ENCODE data around the gene CTNNA3.

Gene CTNNA3

DNA sequence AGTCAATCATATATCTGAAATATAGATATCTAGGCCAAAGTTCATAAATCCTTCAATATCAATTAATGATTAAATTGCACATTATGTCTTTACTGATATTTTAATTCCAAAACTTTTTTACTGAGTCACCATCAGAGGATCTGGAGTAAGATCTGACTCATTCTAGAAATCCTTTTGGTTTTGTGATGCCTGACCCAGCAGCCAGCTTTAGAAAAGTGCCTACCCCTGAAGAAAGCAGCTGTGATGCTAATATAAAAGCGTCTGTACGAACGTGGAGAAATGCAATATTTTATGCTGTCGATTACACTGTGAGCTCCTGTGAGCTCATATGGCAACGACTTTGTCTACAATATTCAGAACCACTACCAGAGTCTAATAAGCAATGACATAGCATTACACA lies 912.7 kb downstream of the CTNNA3 start:
- TF ChIP-seq, protein P1, sequence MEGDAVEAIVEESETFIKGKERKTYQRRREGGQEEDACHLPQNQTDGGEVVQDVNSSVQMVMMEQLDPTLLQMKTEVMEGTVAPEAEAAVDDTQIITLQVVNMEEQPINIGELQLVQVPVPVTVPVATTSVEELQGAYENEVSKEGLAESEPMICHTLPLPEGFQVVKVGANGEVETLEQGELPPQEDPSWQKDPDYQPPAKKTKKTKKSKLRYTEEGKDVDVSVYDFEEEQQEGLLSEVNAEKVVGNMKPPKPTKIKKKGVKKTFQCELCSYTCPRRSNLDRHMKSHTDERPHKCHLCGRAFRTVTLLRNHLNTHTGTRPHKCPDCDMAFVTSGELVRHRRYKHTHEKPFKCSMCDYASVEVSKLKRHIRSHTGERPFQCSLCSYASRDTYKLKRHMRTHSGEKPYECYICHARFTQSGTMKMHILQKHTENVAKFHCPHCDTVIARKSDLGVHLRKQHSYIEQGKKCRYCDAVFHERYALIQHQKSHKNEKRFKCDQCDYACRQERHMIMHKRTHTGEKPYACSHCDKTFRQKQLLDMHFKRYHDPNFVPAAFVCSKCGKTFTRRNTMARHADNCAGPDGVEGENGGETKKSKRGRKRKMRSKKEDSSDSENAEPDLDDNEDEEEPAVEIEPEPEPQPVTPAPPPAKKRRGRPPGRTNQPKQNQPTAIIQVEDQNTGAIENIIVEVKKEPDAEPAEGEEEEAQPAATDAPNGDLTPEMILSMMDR (IDR thresholded peaks at IDR 0.05; ENCODE audit: borderline replicate concordance, control extremely low read depth, extremely low read depth, insufficient read depth, missing control alignments): no peak
- no peak for DNase-seq (ENCODE audit: low spot score)
- in situ Hi-C loops (cut with MboI; ENCODE audit: low sequenced_read_pairs, unreplicated experiment): no loop called here

DNA sequence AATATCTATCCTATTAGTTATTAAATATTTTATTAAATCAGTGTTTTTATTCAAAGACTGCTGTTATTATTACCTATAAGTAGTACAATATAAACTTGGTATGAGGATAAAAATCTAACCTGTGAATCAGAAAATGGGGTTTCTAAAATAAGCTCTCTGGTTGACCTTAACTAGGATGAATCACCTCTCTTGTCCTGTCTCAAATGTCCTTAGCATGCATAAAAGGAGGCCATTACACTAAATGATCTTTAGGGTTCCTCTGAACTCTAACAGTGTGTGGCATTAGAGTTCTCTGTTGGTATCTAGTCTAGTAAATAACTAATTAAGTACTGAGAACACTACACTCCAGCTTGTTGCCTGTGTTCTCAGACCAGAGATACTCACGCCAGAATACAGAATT lies 913.2 kb downstream of the CTNNA3 start:
- TF ChIP-seq, protein P1 (IDR thresholded peaks at IDR 0.05; ENCODE audit: borderline replicate concordance, control extremely low read depth, extremely low read depth, insufficient read depth, missing control alignments): no peak
- in situ Hi-C loops (cut with MboI; ENCODE audit: low sequenced_read_pairs, unreplicated experiment): no loop called here
- no peak for DNase-seq (ENCODE audit: low spot score)

DNA sequence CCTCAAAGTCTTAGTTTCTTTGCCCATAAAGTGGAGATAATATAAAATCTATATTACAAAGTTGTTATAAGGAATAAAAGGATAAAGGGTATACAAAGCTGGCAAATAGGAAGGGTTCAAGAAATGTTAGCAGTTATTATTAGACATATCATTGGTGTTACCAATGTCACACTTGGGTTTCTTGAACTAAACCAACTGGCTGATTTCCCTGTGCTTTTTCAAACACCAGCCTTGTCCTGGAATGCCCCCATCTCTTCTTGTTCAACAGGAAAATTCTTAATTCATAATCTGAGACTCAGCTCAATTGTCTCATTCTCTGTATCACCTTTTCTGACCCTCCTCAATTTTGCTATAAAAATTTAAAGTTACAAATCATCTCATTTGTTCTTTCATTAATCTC lies 913.9 kb downstream of the CTNNA3 start:
- in situ Hi-C loops (cut with MboI; ENCODE audit: low sequenced_read_pairs, unreplicated experiment): no loop called here
- DNase-seq (ENCODE audit: low spot score): no peak
- TF ChIP-seq, protein P1 (IDR thresholded peaks at IDR 0.05; ENCODE audit: borderline replicate concordance, control extremely low read depth, extremely low read depth, insufficient read depth, missing control alignments): no peak

DNA sequence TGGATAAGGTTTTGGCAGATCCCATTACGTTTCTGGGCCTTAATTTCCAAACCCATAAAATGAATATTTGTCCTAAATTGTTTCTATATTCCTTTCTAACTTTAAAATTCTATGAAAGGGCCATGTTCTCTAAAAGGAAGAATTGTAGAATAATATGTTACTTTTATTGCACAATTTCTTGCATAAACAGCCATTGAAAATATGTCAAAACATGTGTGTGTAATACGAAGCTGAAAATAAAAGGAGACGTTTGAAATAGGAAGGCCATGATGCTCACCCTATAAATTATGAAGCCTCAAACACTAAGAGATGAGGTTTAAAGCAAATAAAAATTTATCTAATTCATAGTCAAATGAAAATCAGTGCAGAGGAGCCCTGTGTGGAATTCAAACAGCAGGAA lies 915.2 kb downstream of the CTNNA3 start:
- no peak for DNase-seq (ENCODE audit: low spot score)
- TF ChIP-seq, protein P1 (IDR thresholded peaks at IDR 0.05; ENCODE audit: borderline replicate concordance, control extremely low read depth, extremely low read depth, insufficient read depth, missing control alignments): no peak
- in situ Hi-C loops (cut with MboI; ENCODE audit: low sequenced_read_pairs, unreplicated experiment): no loop called here

DNA sequence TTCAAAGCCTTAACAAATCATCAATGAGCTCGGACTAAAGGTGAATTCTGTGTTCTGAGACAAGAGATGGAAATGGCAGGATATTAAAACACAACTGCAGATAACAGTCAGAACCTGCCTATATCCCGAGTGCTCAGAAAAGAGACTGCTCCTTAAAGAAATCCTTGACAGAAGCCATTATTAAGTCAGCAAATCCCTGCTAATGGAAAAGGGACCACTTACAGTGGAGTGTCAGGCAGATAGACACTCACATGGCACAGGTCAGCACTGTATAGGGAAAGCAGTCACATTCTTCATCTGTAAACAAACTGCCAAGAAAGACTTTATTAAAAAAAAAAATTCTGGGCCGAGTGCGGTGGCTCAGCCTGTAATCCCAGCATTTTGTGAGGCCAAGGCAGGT lies 917.6 kb downstream of the CTNNA3 start:
- TF ChIP-seq, protein P1 (IDR thresholded peaks at IDR 0.05; ENCODE audit: borderline replicate concordance, control extremely low read depth, extremely low read depth, insufficient read depth, missing control alignments): no peak
- DNase-seq (ENCODE audit: low spot score): no peak
- in situ Hi-C loops (cut with MboI; ENCODE audit: low sequenced_read_pairs, unreplicated experiment): no loop called here

DNA sequence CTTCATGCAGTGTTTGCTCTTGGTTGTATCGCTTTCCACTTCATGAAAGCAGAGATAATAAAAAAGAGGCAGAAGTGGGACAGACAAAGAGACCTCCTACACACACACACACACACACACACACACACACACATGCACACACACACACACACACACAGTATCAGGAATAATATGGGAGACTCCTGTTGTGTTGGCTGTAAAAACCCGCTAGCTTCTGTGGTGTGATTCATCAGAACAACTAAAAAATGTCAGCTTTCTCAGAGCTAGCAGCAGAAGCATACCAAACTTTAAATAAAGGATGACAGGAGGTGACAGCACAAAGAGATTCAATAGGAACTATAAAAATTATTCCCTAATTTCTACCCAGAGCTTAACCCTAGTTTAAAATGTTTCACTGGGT lies 918.3 kb downstream of the CTNNA3 start:
- TF ChIP-seq, protein P1 (IDR thresholded peaks at IDR 0.05; ENCODE audit: borderline replicate concordance, control extremely low read depth, extremely low read depth, insufficient read depth, missing control alignments): no peak
- DNase-seq (ENCODE audit: low spot score): no peak
- in situ Hi-C loops (cut with MboI; ENCODE audit: low sequenced_read_pairs, unreplicated experiment): no loop called here

DNA sequence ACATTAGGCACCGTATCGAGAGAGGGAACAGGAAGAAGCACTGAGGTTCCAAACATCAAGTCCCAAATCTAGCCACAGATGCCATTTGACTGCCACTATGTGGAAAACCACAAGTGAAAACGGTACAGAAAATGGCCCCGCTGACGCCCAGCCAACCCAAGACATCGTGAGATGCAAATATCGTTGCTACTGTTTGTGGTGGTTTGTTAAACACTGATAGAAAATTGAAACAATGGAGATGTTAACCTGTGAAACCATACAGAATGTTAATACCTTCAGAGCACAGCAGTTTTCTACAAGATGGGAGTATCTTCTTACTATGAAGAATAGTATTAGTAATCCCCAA lies 922.5 kb downstream of the CTNNA3 start:
- DNase-seq (ENCODE audit: low spot score): no peak
- in situ Hi-C loops (cut with MboI; ENCODE audit: low sequenced_read_pairs, unreplicated experiment): no loop called here
- TF ChIP-seq, protein P1 (IDR thresholded peaks at IDR 0.05; ENCODE audit: borderline replicate concordance, control extremely low read depth, extremely low read depth, insufficient read depth, missing control alignments): no peak

All from GM13976 (cell line).